ENCODE results near the gene VEPH1. TPM values are rescaled to one million over a fixed set of nuclear protein-coding genes. Genes with fewer than 3 reads are reported as not detected.

VEPH1 gene
- total RNA-seq, 1 donor from 2014 or later = 2.8 TPM

DNA sequence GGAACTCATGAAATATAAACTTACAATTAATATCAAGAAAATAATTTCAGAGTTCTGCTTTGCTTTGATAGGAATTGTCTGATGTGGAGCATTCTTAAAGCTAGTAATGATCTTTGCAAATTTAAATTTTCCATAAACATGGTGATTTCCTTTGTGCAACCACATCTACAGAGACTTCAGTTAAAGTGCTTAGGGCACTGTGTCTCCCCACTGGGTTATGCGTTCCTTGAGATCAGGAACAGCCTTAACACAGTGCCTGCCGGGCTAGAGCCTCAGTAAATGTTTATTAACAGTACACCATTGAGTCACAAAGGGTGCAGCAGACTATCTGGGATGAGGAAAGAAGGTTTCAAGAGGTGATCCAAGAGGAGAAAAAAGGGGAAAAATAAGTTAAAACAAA lies 235.2 kb downstream of the VEPH1 start:
- DNase-seq (ENCODE audit: low spot score) = no peak

GRCh38 chr3:157265931-157266330 lies 237.3 kb downstream of the VEPH1 start:
- no peak for DNase-seq (ENCODE audit: low spot score)

GRCh38 chr3:157263027-157263426 lies 240.2 kb downstream of the VEPH1 start:
- DNase-seq (ENCODE audit: low spot score) = no peak

DNA sequence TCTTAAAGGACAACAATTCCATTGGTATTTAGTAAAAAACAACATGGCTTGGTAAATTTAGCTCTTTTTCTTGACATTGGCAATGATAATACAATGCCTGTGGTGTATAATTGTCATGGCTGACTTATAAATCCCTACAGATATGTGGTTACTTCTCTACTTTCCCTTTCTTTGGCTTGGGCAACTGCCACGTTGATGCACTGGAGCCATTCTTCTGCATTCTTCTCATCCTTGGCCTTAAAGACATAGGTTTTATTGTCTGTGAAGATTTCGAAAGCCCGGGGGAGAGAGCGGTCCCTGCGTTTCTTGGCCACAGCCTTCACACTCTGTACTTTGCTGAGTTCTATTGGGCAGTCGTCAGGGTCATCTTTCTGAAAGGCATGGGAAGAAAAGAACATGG lies 242.2 kb downstream of the VEPH1 start:
- no peak for DNase-seq (ENCODE audit: low spot score)

- no peak for DNase-seq (ENCODE audit: low spot score)
Measured at GRCh38 chr3:157259825-157260224, 243.4 kb downstream of the VEPH1 start.

- no peak for DNase-seq (ENCODE audit: low spot score)
Measured at GRCh38 chr3:157257101-157257500, 246.1 kb downstream of the VEPH1 start.

- DNase-seq (ENCODE audit: low spot score) = no peak
Measured at GRCh38 chr3:157255797-157256196, 247.4 kb downstream of the VEPH1 start.

DNA sequence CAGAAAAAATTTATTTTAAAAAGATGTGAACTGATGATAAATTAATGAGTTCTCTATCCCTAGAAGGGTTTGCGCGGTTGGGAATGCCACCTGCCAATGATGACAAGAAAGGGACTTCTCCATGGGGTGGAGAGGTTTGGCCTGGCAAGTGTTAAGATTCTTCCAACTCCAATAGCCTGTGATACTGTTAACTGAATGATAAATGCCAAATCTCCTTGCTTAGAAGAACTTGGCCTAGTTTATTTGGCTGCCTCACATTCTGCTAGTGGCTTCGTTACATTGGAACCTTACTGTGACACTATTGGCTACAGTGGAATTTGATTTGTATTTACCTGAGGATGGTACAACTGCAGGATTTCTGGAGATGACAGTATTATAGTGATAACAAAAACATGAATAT lies 251.5 kb downstream of the VEPH1 start:
- DNase-seq (ENCODE audit: low spot score) = no peak

- no peak for DNase-seq (ENCODE audit: low spot score)
Measured at GRCh38 chr3:157249606-157250005, 253.6 kb downstream of the VEPH1 start.

- DNase-seq (ENCODE audit: low spot score) = no peak
Measured at GRCh38 chr3:157248590-157249422, 254.4 kb downstream of the VEPH1 start.

GRCh38 chr3:157247391-157247790 lies 255.8 kb downstream of the VEPH1 start:
- DNase-seq (ENCODE audit: low spot score) = no peak

- no peak for DNase-seq (ENCODE audit: low spot score)
Measured at GRCh38 chr3:157242836-157243235, 260.4 kb downstream of the VEPH1 start.

DNA sequence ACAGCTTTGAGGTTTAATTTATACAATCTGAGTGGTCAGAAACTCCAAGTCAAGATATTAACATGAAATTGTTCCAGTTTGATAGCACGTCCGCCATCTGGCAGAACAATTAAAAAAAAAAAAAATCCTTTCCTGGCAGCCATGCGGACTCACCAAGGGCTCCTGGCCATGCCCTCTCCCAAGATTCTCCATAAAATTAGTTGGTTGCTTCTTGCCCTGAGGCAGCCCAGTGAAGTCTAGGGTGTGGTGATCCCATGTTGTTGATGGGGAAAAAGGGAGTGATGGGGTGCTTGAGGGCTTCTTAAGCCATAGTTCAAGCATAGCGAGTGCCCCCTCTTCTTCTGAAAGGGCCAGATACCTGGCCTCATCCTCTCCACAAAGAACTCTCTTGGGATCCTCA lies 261.6 kb downstream of the VEPH1 start:
- no peak for DNase-seq (ENCODE audit: low spot score)

GRCh38 chr3:157240408-157240807 lies 262.8 kb downstream of the VEPH1 start:
- DNase-seq (ENCODE audit: low spot score) = no peak

GRCh38 chr3:157239082-157239704 lies 264.0 kb downstream of the VEPH1 start:
- no peak for DNase-seq (ENCODE audit: low spot score)

DNA sequence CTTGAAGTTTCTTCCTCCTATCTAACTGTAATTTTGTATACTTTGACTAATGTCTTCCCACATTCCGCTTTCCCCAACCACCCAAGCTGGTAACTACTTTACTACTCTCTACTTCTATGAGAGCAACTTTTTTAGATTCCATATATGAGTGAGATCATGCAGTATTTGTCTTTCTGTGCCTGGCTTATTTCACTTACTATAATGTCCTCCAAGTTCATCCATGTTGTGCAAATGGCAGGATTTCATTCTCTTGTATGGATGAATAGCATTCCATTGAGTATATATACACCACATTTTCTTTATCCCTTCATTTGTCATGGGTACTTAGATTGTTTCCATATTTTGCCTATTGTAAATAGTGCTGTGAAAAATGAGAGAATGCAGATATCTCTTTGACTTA lies 264.8 kb downstream of the VEPH1 start:
- DNase-seq (ENCODE audit: low spot score) = no peak

DNA sequence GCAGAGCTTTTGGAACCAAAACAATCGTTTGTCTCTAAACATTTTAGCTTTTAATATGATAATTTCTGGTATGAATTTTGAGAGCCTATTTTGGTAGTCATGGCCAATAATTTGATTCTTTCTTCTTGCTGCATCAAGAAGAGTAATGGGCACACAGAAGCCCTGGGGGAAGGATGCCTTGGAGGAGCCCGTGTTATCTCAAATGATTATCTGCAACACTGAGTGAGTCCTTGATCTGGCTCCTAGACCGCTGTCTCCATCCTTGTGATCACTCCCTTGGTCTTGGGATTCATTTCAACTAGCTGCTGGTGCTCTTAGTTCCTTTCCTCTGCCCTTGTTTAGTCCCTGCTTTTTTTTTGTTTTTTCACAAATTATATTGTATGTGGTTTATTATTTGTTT lies 265.3 kb downstream of the VEPH1 start:
- no peak for DNase-seq (ENCODE audit: low spot score)

- DNase-seq (ENCODE audit: low spot score) = no peak
Measured at GRCh38 chr3:157235291-157235690, 267.9 kb downstream of the VEPH1 start.

GRCh38 chr3:157233923-157234322 lies 269.3 kb downstream of the VEPH1 start:
- no peak for DNase-seq (ENCODE audit: low spot score)

GRCh38 chr3:157232141-157232540 lies 271.1 kb downstream of the VEPH1 start:
- no peak for DNase-seq (ENCODE audit: low spot score)

DNA sequence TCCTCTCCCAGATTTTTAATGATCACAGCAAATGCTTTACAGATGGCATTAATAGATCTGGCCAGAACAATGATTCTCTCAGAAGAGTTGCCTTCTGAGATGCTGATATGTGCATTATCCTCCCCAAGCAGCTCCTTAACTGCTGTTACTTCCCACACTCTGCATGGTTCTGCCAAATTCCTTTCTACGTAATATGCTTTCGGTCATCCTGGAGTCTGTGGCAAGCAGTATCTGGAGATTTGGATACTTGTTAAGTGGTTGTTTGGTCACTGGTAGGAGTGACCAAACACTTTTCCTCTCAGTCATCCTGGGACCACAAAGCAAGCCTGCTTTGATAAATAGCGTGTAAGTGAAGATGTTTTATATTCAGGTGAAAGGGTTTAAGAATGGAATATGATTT lies 272.1 kb downstream of the VEPH1 start:
- no peak for DNase-seq (ENCODE audit: low spot score)

DNA sequence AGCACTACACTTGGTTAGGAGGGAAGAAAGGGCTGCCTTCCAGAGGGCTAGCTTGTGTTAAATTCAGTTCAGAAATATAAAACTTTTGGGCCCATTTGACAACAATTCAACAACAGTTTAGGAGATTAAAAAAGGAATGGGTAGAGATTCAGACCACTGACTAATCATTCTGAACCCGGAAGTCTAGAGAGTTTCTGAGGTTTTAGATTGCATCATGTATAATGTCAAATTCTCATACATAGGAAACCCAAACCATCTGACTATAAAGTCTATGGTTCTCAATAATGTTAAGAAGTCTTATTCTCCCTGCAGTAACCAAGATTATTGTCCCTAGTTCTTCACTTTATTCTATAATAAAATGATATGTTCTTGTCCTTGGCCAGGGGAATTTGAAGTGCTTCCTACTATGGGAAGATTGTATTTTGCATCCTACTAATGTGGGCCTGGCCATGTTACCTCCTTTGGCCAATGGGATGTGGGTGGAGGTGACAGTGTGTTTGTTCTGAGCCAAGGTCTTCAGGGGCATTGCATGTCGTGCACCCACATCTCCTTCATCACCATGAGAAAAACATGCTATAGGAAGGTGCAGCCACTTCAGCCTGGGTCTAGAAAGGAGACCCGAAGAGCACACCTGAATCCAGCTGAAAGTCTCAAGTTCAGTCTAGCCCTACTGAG lies 276.9 kb downstream of the VEPH1 start:
- DNase-seq (ENCODE audit: low spot score) = no peak
